RWPE2 (cell line): ENCODE measurements around the gene FNDC10.

ENCODE experiments used
- ATAC-seq: fragments of 200-7000 bp; cut with Tn5 transposase; 3 replicates; pipeline ENCODE4 v1.9.1; 2021; ENCODE audit warnings: low read depth
- DNase-seq: peaks from one replicate; pipeline ENCODE4 v3.0.0-alpha.2; 2020; ENCODE audit warnings: low spot score
- H3K27ac ChIP-seq: fragments of 450-650 bp; 2 replicates; pipeline ENCODE4 v1.5.1; 2017; ENCODE audit warnings: mild to moderate bottlenecking; ENCODE audit not compliant: poor library complexity, severe bottlenecking
- H3K27me3 ChIP-seq: fragments of 250-450 bp; sonication (Bioruptor Pico); 2 replicates; pipeline ENCODE4 v1.5.1; 2021; ENCODE audit warnings: mild to moderate bottlenecking, moderate library complexity; ENCODE audit not compliant: insufficient read depth, poor library complexity, severe bottlenecking
- H3K36me3 ChIP-seq: fragments of 250-450 bp; sonication (Bioruptor Pico); 2 replicates; pipeline ENCODE4 v1.5.1; 2020; ENCODE audit warnings: low read depth, mild to moderate bottlenecking, moderate library complexity
- H3K4me1 ChIP-seq: fragments of 250-450 bp; sonication (Bioruptor Pico); 2 replicates; pipeline ENCODE4 v1.5.1; 2021; ENCODE audit warnings: mild to moderate bottlenecking, moderate library complexity; ENCODE audit not compliant: insufficient read depth, poor library complexity, severe bottlenecking
- H3K4me3 ChIP-seq: fragments of 250-450 bp; sonication (Bioruptor Pico); 2 replicates; pipeline ENCODE4 v1.5.1; 2021; ENCODE audit warnings: mild to moderate bottlenecking, moderate library complexity; ENCODE audit not compliant: severe bottlenecking
- H3K9me3 ChIP-seq: fragments of 250-450 bp; sonication (Bioruptor Pico); 2 replicates; pipeline ENCODE4 v1.5.1; 2021; ENCODE audit warnings: mild to moderate bottlenecking, moderate library complexity; ENCODE audit not compliant: severe bottlenecking
- TF ChIP-seq, protein P1 (sequence below): fragments of 450-650 bp; IDR thresholded peaks from one replicate; pipeline ENCODE4 v1.5.1; 2017; ENCODE audit warnings: mild to moderate bottlenecking, moderate library complexity; ENCODE audit not compliant: poor library complexity, severe bottlenecking

FNDC10 gene

DNA sequence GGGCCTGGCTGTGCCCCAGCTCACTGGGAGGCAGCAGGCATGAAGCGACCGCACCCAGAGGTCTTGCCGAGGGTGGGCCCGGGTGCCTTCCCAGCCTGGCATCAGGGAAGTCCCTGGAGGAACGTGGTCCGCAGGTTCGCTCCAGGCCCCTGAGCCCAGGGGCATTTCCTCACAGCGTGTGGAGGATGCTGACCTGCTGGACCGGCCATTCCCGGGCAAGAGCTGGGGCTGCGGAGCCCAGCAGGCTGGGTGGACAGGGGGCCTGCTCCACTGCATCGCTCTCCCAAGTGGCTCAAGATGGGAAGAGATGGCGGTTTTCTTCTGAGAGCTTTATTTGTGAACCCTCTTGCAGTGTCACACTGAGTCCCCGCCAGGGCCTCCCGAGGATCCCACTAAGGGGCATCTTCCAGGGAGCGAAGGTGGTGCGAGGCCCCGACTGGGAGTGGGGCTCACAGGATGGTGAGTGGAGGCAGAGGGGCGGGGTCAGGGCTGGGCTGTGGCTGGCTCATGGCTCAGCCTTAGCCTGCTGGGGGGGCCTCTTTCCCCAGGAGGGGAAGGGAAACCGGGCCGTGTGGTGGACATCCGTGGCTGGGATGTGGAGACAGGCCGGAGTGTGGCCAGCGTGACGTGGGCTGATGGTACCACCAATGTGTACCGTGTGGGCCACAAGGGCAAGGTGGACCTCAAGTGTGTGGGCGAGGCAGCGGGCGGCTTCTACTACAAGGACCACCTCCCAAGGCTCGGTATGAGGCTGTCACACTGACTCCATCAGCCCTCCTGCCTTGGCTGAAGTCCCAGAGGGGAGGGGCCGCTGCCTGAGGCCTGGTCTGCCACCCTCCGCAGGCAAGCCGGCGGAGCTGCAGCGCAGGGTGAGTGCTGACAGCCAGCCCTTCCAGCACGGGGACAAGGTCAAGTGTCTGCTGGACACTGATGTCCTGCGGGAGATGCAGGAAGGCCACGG, 24.8 kb upstream of the FNDC10 start:
- no peak for ATAC-seq

DNA sequence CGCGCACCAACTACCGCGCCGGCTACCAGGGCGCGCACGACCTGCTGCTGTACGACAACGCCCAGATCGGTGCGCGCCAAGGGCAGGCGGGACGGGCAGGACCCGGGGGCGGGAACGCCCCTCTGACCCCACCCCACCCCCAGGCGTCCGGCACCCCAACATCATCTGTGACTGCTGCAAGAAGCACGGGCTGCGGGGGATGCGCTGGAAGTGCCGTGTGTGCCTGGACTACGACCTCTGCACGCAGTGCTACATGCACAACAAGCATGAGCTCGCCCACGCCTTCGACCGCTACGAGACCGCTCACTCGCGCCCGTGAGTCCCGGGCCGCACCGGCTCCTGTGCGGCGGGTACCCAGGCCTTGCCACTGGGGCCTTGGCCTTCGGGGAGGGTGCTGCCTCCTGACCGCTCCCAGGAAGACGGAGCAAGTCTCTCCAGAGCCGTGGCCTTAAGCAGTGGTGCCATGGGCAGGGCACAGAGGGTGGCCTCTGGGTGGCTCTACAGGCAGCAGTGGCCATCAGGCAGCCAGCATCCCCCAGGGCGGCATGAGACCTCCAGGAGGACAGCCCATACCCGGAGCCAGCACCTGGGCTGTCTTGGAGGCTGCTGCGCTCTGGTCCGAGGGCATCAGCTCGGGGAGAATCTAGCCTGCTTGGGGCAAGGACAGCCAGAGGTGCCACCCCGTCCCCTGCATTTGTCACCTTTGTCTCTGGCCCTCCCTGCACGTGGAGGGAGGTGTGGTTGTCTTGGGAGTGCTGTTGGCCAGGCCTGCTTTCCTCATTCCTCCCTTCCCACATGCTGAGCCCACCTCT, 23.9 kb upstream of the FNDC10 start:
- TF ChIP-seq, protein P1, sequence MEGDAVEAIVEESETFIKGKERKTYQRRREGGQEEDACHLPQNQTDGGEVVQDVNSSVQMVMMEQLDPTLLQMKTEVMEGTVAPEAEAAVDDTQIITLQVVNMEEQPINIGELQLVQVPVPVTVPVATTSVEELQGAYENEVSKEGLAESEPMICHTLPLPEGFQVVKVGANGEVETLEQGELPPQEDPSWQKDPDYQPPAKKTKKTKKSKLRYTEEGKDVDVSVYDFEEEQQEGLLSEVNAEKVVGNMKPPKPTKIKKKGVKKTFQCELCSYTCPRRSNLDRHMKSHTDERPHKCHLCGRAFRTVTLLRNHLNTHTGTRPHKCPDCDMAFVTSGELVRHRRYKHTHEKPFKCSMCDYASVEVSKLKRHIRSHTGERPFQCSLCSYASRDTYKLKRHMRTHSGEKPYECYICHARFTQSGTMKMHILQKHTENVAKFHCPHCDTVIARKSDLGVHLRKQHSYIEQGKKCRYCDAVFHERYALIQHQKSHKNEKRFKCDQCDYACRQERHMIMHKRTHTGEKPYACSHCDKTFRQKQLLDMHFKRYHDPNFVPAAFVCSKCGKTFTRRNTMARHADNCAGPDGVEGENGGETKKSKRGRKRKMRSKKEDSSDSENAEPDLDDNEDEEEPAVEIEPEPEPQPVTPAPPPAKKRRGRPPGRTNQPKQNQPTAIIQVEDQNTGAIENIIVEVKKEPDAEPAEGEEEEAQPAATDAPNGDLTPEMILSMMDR = no peak
- ATAC-seq = no peak
- Histone ChIP-seq H3K4me1 (no peaks in the 10 kb centered on the region), H3K36me3 (no peaks in the 10 kb centered on the region), H3K4me3 (no peak overlapping the region), H3K27me3 (no peaks in the 10 kb centered on the region), H3K9me3 (no peaks in the 10 kb centered on the region), H3K27ac (no peak overlapping the region)
- DNase-seq = peak; percentile 65

More for the DNA sequence above, 24.8 kb upstream of the FNDC10 start:
- no peak overlapping the region for H3K27ac ChIP-seq
- TF ChIP-seq, protein P1 = no peak
- no peaks in the 10 kb centered on the region for H3K27me3 ChIP-seq
- no peak overlapping the region for H3K4me3 ChIP-seq
- H3K36me3 ChIP-seq = no peaks in the 10 kb centered on the region
- DNase-seq = peak; percentile 62
- no peaks in the 10 kb centered on the region for H3K4me1 ChIP-seq
- H3K9me3 ChIP-seq = no peaks in the 10 kb centered on the region

DNA sequence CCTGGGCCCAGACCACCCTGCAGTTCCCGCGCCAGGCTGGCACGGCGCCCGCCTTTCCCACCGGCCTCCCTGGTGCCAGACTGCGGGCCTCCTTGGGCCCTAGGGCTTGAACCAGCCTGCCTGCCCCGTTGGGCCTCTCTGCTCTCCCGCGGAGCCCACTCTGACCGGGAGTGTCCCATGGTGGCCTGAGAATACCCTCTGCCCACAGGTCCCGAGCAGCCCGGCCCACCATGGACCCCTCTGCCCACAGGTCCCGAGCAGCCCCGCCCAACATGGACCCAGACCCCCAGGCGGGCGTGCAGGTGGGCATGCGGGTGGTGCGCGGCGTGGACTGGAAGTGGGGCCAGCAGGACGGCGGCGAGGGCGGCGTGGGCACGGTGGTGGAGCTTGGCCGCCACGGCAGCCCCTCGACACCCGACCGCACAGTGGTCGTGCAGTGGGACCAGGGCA, 23.3 kb upstream of the FNDC10 start:
- no peak for DNase-seq
- Histone ChIP-seq H3K36me3 (no peaks in the 10 kb centered on the region), H3K4me1 (no peaks in the 10 kb centered on the region), H3K4me3 (no peak overlapping the region), H3K27me3 (no peaks in the 10 kb centered on the region), H3K9me3 (no peaks in the 10 kb centered on the region), H3K27ac (no peak overlapping the region)
- TF ChIP-seq, protein P1 = no peak
- no peak for ATAC-seq

DNA sequence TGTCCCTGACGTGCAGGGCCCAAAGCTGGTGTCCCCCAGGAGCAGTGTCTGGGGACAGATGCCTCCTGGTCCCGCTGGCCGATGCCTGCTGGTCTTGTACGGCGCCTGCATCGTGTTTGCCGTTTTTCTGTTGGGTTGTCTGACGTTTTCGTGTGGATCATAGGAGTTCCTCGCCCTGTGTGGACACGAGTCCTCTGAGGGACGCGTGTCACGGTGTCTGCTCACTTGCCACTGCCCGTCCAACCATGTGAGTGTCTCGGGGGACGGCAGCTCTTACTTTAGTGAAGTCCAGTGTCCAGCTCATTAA, 22.8 kb upstream of the FNDC10 start:
- H3K4me3 ChIP-seq = no peak overlapping the region
- ATAC-seq (no peak), DNase-seq (no peak)
- no peaks in the 10 kb centered on the region for H3K27me3 ChIP-seq
- no peaks in the 10 kb centered on the region for H3K36me3 ChIP-seq
- TF ChIP-seq, protein P1 = no peak
- H3K9me3 ChIP-seq = no peaks in the 10 kb centered on the region
- H3K4me1 ChIP-seq = no peaks in the 10 kb centered on the region
- H3K27ac ChIP-seq = no peak overlapping the region
